ENCODE data around the gene SLC25A26. TPM values are rescaled to one million over a fixed set of nuclear protein-coding genes. Genes with fewer than 3 reads are reported as not detected.
"Not testable (repeated sequence)": the region's sequence is repeated elsewhere in the genome, so short reads cannot be mapped to it uniquely, and the experiment has no call there.

The SLC25A26 gene
- total and polyA plus RNA-seq, 12 donors: 12.1 to 44.2 (median 31.0) TPM

- no peak for TF ChIP-seq CTCF (IDR thresholded peaks at IDR 0.05)
- Histone ChIP-seq H3K9me3 (no peaks in the 10 kb centered on the region), H3K36me3 (no peaks in the 10 kb centered on the region), H3K4me1 (peaks cover 2 to 23% (median 16%) of the 10 kb centered on the region in 9 donors), H3K27ac (peak overlapping the region in 5 of 10 donors; percentile 11 to 52 (median 42)), H3K27me3 (no peaks in the 10 kb centered on the region), H3K4me3 (no peak overlapping the region)
- WGBS, 2 donors: 74 to 78% methylated on average over 2 of the region's 2 CpGs
- no peak for DNase-seq
- intact Hi-C loops (cut with DNase I): no loop called here
- ATAC-seq: peak in 5 of 8 donors; percentile 21 to 49 (median 43)
Measured at GRCh38 chr3:66297260-66297873, 76.6 kb downstream of the SLC25A26 start.

- H3K4me3 ChIP-seq: no peak overlapping the region
- no peaks in the 10 kb centered on the region for H3K36me3 ChIP-seq
- no peak for TF ChIP-seq CTCF (IDR thresholded peaks at IDR 0.05)
- no peaks in the 10 kb centered on the region for H3K9me3 ChIP-seq
- DNase-seq: peak in 1 of 2 donors; percentile 25
- H3K27ac ChIP-seq: peak overlapping the region in 5 of 10 donors; percentile 11 to 52 (median 42)
- 40 to 65% methylated on average over 2 of the region's 2 CpGs for WGBS, 2 donors
- intact Hi-C loops (cut with DNase I): no loop called here
- peaks cover 2 to 23% (median 16%) of the 10 kb centered on the region in 9 donors for H3K4me1 ChIP-seq
- no peaks in the 10 kb centered on the region for H3K27me3 ChIP-seq
- peak in 6 of 8 donors; percentile 35 to 74 (median 50) for ATAC-seq
Measured at GRCh38 chr3:66297900-66298299, 77.1 kb downstream of the SLC25A26 start.

- intact Hi-C loops (cut with DNase I): no loop called here
- 28 to 38% methylated on average over 1 of the region's 1 CpG for WGBS, 2 donors
Measured at GRCh38 chr3:66298591-66298990, 77.8 kb downstream of the SLC25A26 start.

GRCh38 chr3:66299085-66299484, 78.3 kb downstream of the SLC25A26 start:
- ATAC-seq; H3K4me3 ChIP-seq; DNase-seq; intact Hi-C loops (cut with DNase I); H3K9me3 ChIP-seq; H3K36me3 ChIP-seq; H3K27me3 ChIP-seq: not testable (repeated sequence)
- Histone ChIP-seq H3K4me1 (peaks cover 2 to 23% (median 17%) of the 10 kb centered on the region in 9 donors), H3K27ac (peak overlapping the region in 3 of 10 donors; percentile 11 to 36 (median 18))
- 93 to 96% methylated on average over 7 of the region's 7 CpGs for WGBS, 2 donors

More at GRCh38 chr3:66298591-66298990, 77.8 kb downstream of the SLC25A26 start:
- peak overlapping the region in 3 of 10 donors; percentile 11 to 52 (median 36) for H3K27ac ChIP-seq
- H3K27me3 ChIP-seq: no peaks in the 10 kb centered on the region
- no peak overlapping the region for H3K4me3 ChIP-seq
- no peak for TF ChIP-seq CTCF (IDR thresholded peaks at IDR 0.05)
- no peaks in the 10 kb centered on the region for H3K36me3 ChIP-seq
- DNase-seq (no peak), ATAC-seq (no peak)
- no peaks in the 10 kb centered on the region for H3K9me3 ChIP-seq
- H3K4me1 ChIP-seq: peaks cover 2 to 23% (median 17%) of the 10 kb centered on the region in 9 donors

- H3K4me3 ChIP-seq: no peak overlapping the region
- WGBS, 2 donors: 74 to 82% methylated on average over 4 of the region's 4 CpGs
- H3K4me1 ChIP-seq: peaks cover 2 to 23% (median 17%) of the 10 kb centered on the region in 9 donors
- H3K9me3 ChIP-seq: no peaks in the 10 kb centered on the region
- peak overlapping the region in 2 of 10 donors; percentile 11 to 36 for H3K27ac ChIP-seq
- DNase-seq (no peak), ATAC-seq (no peak)
- TF ChIP-seq CTCF (IDR thresholded peaks at IDR 0.05): no peak
- no peaks in the 10 kb centered on the region for H3K36me3 ChIP-seq
- intact Hi-C loops (cut with DNase I): no loop called here
- H3K27me3 ChIP-seq: no peaks in the 10 kb centered on the region
Measured at GRCh38 chr3:66299891-66300290, 79.1 kb downstream of the SLC25A26 start.

Measured in heart right ventricle (tissue), 16 donors.